Stimulated activated CD4-positive, alpha-beta T cell treated with anti-CD3 and anti-CD28 coated beads, Interleukin-1b, Interleukin-23, amount 100 ng/mL, for 24 hours (primary cell): ENCODE data around the gene TRA2A.

ENCODE experiments used
- DNase-seq, 4 experiments: peaks; one replicate each; pipeline ENCODE4 v3.0.0-alpha.2; 2020; ENCODE audit warnings: low read depth in 4 of 4, low spot score in 1 of 4

The TRA2A gene

GRCh38 chr7:23471106-23471859, 60.5 kb downstream of the TRA2A start:
- DNase-seq: no peak

- no peak for DNase-seq
Measured at GRCh38 chr7:23470330-23471105, 61.3 kb downstream of the TRA2A start, which contains the start of gene IGF2BP3. Gene IGF2BP3 (minus strand): TSS chr7:23470491. CDS start chr7:23470110, 381 bp downstream.

- no peak for DNase-seq
Measured at GRCh38 chr7:23469961-23470250, 61.9 kb downstream of the TRA2A start.

- no peak for DNase-seq
Measured at GRCh38 chr7:23469150-23469960, 62.4 kb downstream of the TRA2A start.

GRCh38 chr7:23468526-23469149, 63.1 kb downstream of the TRA2A start:
- DNase-seq: no peak

GRCh38 chr7:23467806-23468525, 63.8 kb downstream of the TRA2A start:
- no peak for DNase-seq

- DNase-seq: no peak
Measured at GRCh38 chr7:23467291-23467805, 64.4 kb downstream of the TRA2A start.

- no peak for DNase-seq
Measured at GRCh38 chr7:23462846-23463245, 68.9 kb downstream of the TRA2A start.

- DNase-seq: no peak
Measured at GRCh38 chr7:23458044-23458443, 73.7 kb downstream of the TRA2A start.

- DNase-seq: no peak
Measured at GRCh38 chr7:23456093-23456492, 75.7 kb downstream of the TRA2A start.

GRCh38 chr7:23454881-23455526, 76.8 kb downstream of the TRA2A start:
- no peak for DNase-seq
